Measurements from ENCODE around the gene CD93. TPM values are rescaled to one million over a fixed set of nuclear protein-coding genes. Genes with fewer than 3 reads are reported as not detected.
A peak's percentile ranks its signal among the peaks of the same experiment; 100 is the strongest.

CD93 gene
- total and polyA plus RNA-seq, 8 donors = 2.9 to 63.5 (median 6.7) TPM

GRCh38 chr20:23115822-23116221, 29.7 kb upstream of the CD93 start:
- no peaks in the 10 kb centered on the region for H3K9me3 ChIP-seq
- peak overlapping the region in 2 of 5 donors; percentile 40 to 60 for H3K27ac ChIP-seq
- intact Hi-C loops (cut with DNase I; ENCODE audit: low total_unique reads) = no loop called here
- H3K4me1 ChIP-seq = peaks cover 0 to 13% (median 0%) of the 10 kb centered on the region in 4 donors
- TF ChIP-seq POLR2AphosphoS5 (IDR thresholded peaks at IDR 0.05) = no peak
- TF ChIP-seq POLR2A (IDR thresholded peaks at IDR 0.05) = no peak
- TF ChIP-seq EP300 (IDR thresholded peaks at IDR 0.05) = no peak
- TF ChIP-seq CTCF (IDR thresholded peaks at IDR 0.05) = no peak
- no peak for DNase-seq
- H3K36me3 ChIP-seq = no peaks in the 10 kb centered on the region
- no peak overlapping the region for H3K4me3 ChIP-seq
- no peaks in the 10 kb centered on the region for H3K27me3 ChIP-seq
- WGBS, 5 donors = 80 to 83% (median 82%) methylated on average over 3 of the region's 3 CpGs

- no peak overlapping the region for H3K4me3 ChIP-seq
- no peak for DNase-seq
- 74 to 93% (median 82%) methylated on average over 8 of the region's 8 CpGs for WGBS, 5 donors
- H3K27ac ChIP-seq = peak overlapping the region in 3 of 5 donors; percentile 15 to 50 (median 40)
- H3K4me1 ChIP-seq = peaks cover 0 to 7% (median 0%) of the 10 kb centered on the region in 4 donors
- TF ChIP-seq EP300 (IDR thresholded peaks at IDR 0.05) = no peak
- TF ChIP-seq CTCF (IDR thresholded peaks at IDR 0.05) = no peak
- TF ChIP-seq POLR2AphosphoS5 (IDR thresholded peaks at IDR 0.05) = no peak
- TF ChIP-seq POLR2A (IDR thresholded peaks at IDR 0.05) = no peak
- H3K27me3 ChIP-seq = no peaks in the 10 kb centered on the region
- intact Hi-C loops (cut with DNase I; ENCODE audit: low total_unique reads) = no loop called here
- H3K36me3 ChIP-seq = no peaks in the 10 kb centered on the region
- no peaks in the 10 kb centered on the region for H3K9me3 ChIP-seq
These were observed 28.4 kb upstream of the CD93 start for GRCh38 chr20:23114448-23115082.

- Histone ChIP-seq H3K9me3 (no peaks in the 10 kb centered on the region), H3K36me3 (no peaks in the 10 kb centered on the region), H3K27me3 (no peaks in the 10 kb centered on the region), H3K4me1 (peaks cover 0 to 7% (median 0%) of the 10 kb centered on the region in 4 donors), H3K27ac (peak overlapping the region in 3 of 5 donors; percentile 15 to 50 (median 40)), H3K4me3 (no peak overlapping the region)
- intact Hi-C loops (cut with DNase I; ENCODE audit: low total_unique reads) = no loop called here
- peak in 1 of 2 donors; percentile 69 for DNase-seq
- 63 to 79% (median 73%) methylated on average over 2 of the region's 2 CpGs for WGBS, 5 donors
- TF ChIP-seq POLR2AphosphoS5 (IDR thresholded peaks at IDR 0.05) = no peak
- no peak for TF ChIP-seq POLR2A (IDR thresholded peaks at IDR 0.05)
- TF ChIP-seq CTCF (IDR thresholded peaks at IDR 0.05) = no peak
These were observed 27.9 kb upstream of the CD93 start for GRCh38 chr20:23114018-23114417.

- Histone ChIP-seq H3K9me3 (no peaks in the 10 kb centered on the region), H3K27ac (no peak overlapping the region), H3K36me3 (no peaks in the 10 kb centered on the region), H3K4me3 (no peak overlapping the region), H3K4me1 (peaks cover 0 to 7% (median 0%) of the 10 kb centered on the region in 4 donors), H3K27me3 (no peaks in the 10 kb centered on the region)
- 30 to 64% (median 58%) methylated on average over 1 of the region's 1 CpG; no CpG with 5 or more reads in 1 of the 5 donors for WGBS, 5 donors
- intact Hi-C loops (cut with DNase I; ENCODE audit: low total_unique reads) = no loop called here
- no peak for DNase-seq
- TF ChIP-seq CTCF (IDR thresholded peaks at IDR 0.05) = no peak
- TF ChIP-seq EP300 (IDR thresholded peaks at IDR 0.05) = no peak
- no peak for TF ChIP-seq POLR2AphosphoS5 (IDR thresholded peaks at IDR 0.05)
- TF ChIP-seq POLR2A (IDR thresholded peaks at IDR 0.05) = no peak
These were observed 26.5 kb upstream of the CD93 start for GRCh38 chr20:23112595-23112994.
